H9 (cell line): ENCODE data around the gene SOWAHB. TPM values are rescaled to one million over a fixed set of nuclear protein-coding genes. Genes with fewer than 3 reads are reported as not detected.

Experiments
- DNase-seq: peaks from one replicate; pipeline ENCODE4 v3.0.0-alpha.2; 2017
- H2AFZ ChIP-seq: one replicate; pipeline ENCODE4 v1.6.1; 2013; ENCODE audit warnings: mild to moderate bottlenecking, low read length, control low read depth, moderate library complexity
- H2AK5ac ChIP-seq: 2 replicates; pipeline ENCODE4 v1.6.1; 2013; ENCODE audit warnings: low read length, control low read depth, mixed read lengths; ENCODE audit not compliant: insufficient read length
- H2BK120ac ChIP-seq: one replicate; pipeline ENCODE4 v1.6.1; 2013; ENCODE audit warnings: low read depth, mild to moderate bottlenecking, low read length, control low read depth, inconsistent platforms; ENCODE audit not compliant: poor library complexity, severe bottlenecking
- H2BK12ac ChIP-seq: 2 replicates; pipeline ENCODE4 v1.6.1; 2013; ENCODE audit warnings: low read length, control low read depth, mixed read lengths, low read depth; ENCODE audit not compliant: insufficient read length
- H2BK15ac ChIP-seq: 2 replicates; pipeline ENCODE4 v1.6.1; 2013; ENCODE audit warnings: low read depth, low read length, control low read depth
- H2BK20ac ChIP-seq: one replicate; pipeline ENCODE4 v1.6.1; 2013; ENCODE audit warnings: low read depth, mild to moderate bottlenecking, low read length, control low read depth, inconsistent platforms; ENCODE audit not compliant: poor library complexity, severe bottlenecking
- H2BK5ac ChIP-seq: 2 replicates; pipeline ENCODE4 v1.6.1; 2013; ENCODE audit warnings: low read length, control low read depth, mixed read lengths; ENCODE audit not compliant: insufficient read length
- H3K14ac ChIP-seq: 2 replicates; pipeline ENCODE4 v1.6.1; 2013; ENCODE audit warnings: low read length, control low read depth; ENCODE audit not compliant: insufficient read depth
- H3K18ac ChIP-seq: 2 replicates; pipeline ENCODE4 v1.6.1; 2013; ENCODE audit warnings: low read depth, mild to moderate bottlenecking, mixed read lengths, low read length, control low read depth; ENCODE audit not compliant: insufficient read length
- H3K23ac ChIP-seq: 2 replicates; pipeline ENCODE4 v1.6.1; 2013; ENCODE audit warnings: low read length, control low read depth, mixed read lengths, low read depth; ENCODE audit not compliant: insufficient read length
- H3K23me2 ChIP-seq: 2 replicates; pipeline ENCODE4 v1.6.1; 2013; ENCODE audit warnings: low read depth, mild to moderate bottlenecking, mixed read lengths, low read length, control low read depth; ENCODE audit not compliant: insufficient read length, poor library complexity, severe bottlenecking
- H3K27ac ChIP-seq: 2 replicates; pipeline ENCODE4 v1.5.1; 2013; ENCODE audit warnings: low read length, control low read depth, mixed read lengths, low read depth; ENCODE audit not compliant: insufficient read length
- H3K27me3 ChIP-seq: 2 replicates; pipeline ENCODE4 v1.6.1; 2013; ENCODE audit warnings: low read length, control low read depth, inconsistent platforms; ENCODE audit not compliant: insufficient read depth
- H3K4ac ChIP-seq: 2 replicates; pipeline ENCODE4 v1.6.1; 2013; ENCODE audit warnings: low read depth, mild to moderate bottlenecking, control low read depth, inconsistent platforms, low read length, moderate library complexity
- H3K4me1 ChIP-seq: 2 replicates; pipeline ENCODE4 v1.6.1; 2013; ENCODE audit warnings: low read length, control low read depth, inconsistent platforms; ENCODE audit not compliant: insufficient read depth
- H3K4me2 ChIP-seq: 2 replicates; pipeline ENCODE4 v1.6.1; 2013; ENCODE audit warnings: low read length, control low read depth, mixed read lengths; ENCODE audit not compliant: insufficient read length, insufficient read depth
- H3K56ac ChIP-seq: 2 replicates; pipeline ENCODE4 v1.6.1; 2013; ENCODE audit warnings: low read depth, mild to moderate bottlenecking, mixed read lengths, low read length, control low read depth; ENCODE audit not compliant: insufficient read length
- H3K79me1 ChIP-seq: 2 replicates; pipeline ENCODE4 v1.6.1; 2013; ENCODE audit warnings: low read depth, mild to moderate bottlenecking, moderate library complexity, low read length, control low read depth, inconsistent platforms; ENCODE audit not compliant: insufficient read depth, poor library complexity, severe bottlenecking
- H3K79me2 ChIP-seq: 2 replicates; pipeline ENCODE4 v1.6.1; 2013; ENCODE audit warnings: low read length, control low read depth, inconsistent platforms; ENCODE audit not compliant: insufficient read depth
- H3K9ac ChIP-seq: 2 replicates; pipeline ENCODE4 v1.6.1; 2013; ENCODE audit warnings: low read length, control low read depth, mixed read lengths; ENCODE audit not compliant: insufficient read length; ENCODE audit errors: extremely low read depth
- H3K9me3 ChIP-seq: one replicate; pipeline ENCODE4 v1.6.1; 2013; ENCODE audit warnings: low read depth, low read length, inconsistent platforms; ENCODE audit not compliant: control insufficient read depth
- H3T11ph ChIP-seq: one replicate; pipeline ENCODE4 v1.6.1; 2013; ENCODE audit warnings: mild to moderate bottlenecking, low read length, control low read depth, inconsistent platforms
- H4K20me1 ChIP-seq: one replicate; pipeline ENCODE4 v1.6.1; 2013; ENCODE audit not compliant: control insufficient read depth, insufficient read length, insufficient read depth
- H4K5ac ChIP-seq: 2 replicates; pipeline ENCODE4 v1.6.1; 2013; ENCODE audit warnings: low read depth, mild to moderate bottlenecking, mixed read lengths, low read length, control low read depth; ENCODE audit not compliant: insufficient read length
- H4K8ac ChIP-seq: replicated peaks from 2 replicates; pipeline ENCODE4 v1.6.1; 2013; ENCODE audit warnings: low read length, control low read depth, mixed read lengths, low read depth; ENCODE audit not compliant: insufficient read length
- H4K91ac ChIP-seq: 2 replicates; pipeline ENCODE4 v1.6.1; 2013; ENCODE audit warnings: low read depth, mild to moderate bottlenecking, moderate library complexity, mixed read lengths, low read length, control low read depth; ENCODE audit not compliant: insufficient read length
- H3K27ac Mint-ChIP-seq, 3 experiments: 2 replicates in 2 of 3; 3 replicates in 1 of 3; pipeline ENCODE4 v1.8.0; 2020 to 2021; ENCODE audit warnings: mixed read lengths in 3 of 3, mild to moderate bottlenecking in 1 of 3, moderate library complexity in 1 of 3
- H3K27me3 Mint-ChIP-seq: 2 replicates; pipeline ENCODE4 v1.8.0; 2021; ENCODE audit warnings: low read depth, mild to moderate bottlenecking, moderate library complexity, mixed read lengths
- H3K36me3 Mint-ChIP-seq, 3 experiments: 2 replicates in 2 of 3; 3 replicates in 1 of 3; pipeline ENCODE4 v1.8.0; 2020 to 2021; ENCODE audit warnings: low read depth in 3 of 3, mixed read lengths in 3 of 3; ENCODE audit not compliant: insufficient read depth in 1 of 3
- H3K4me1 Mint-ChIP-seq, 2 experiments: 2 replicates each; pipeline ENCODE4 v1.8.0; 2020; ENCODE audit warnings: mixed read lengths in 2 of 2
- H3K4me3 Mint-ChIP-seq, 2 experiments: 2 replicates in 1 of 2; 3 replicates in 1 of 2; pipeline ENCODE4 v1.8.0; 2020 to 2021; ENCODE audit warnings: mild to moderate bottlenecking in 2 of 2, mixed read lengths in 2 of 2, moderate library complexity in 1 of 2
- H3K9me3 Mint-ChIP-seq, 2 experiments: 2 replicates in 1 of 2; 3 replicates in 1 of 2; pipeline ENCODE4 v1.8.0; 2020; ENCODE audit warnings: mild to moderate bottlenecking in 2 of 2, mixed read lengths in 2 of 2, moderate library complexity in 1 of 2
- WGBS: extraction: QIAGEN DNeasy Blood & Tissue Kit; methylation state at CpG from one replicate; pipeline ENCODE4 v1.1.7; 2013; ENCODE audit warnings: missing lambda C conversion rate, low lambda C conversion rate, mixed read lengths; ENCODE audit not compliant: insufficient read length; ENCODE audit errors: extremely low coverage; 5-methylcytosine and 5-hydroxymethylcytosine counted together
- total RNA-seq: library from RNA; stranded (reverse); gene quantifications from 2 replicates; pipeline ENCODE4 v1.2.1, GENCODE V29; 2021
- TF ChIP-seq, protein P1 (sequence below): fragments of 200-600 bp; sonication (generic); conservative IDR thresholded peaks from 3 replicates; pipeline ENCODE4 v1.8.0; 2021; ENCODE audit warnings: antibody characterized with exemption, mild to moderate bottlenecking

The SOWAHB gene
- total RNA-seq, 1 experiment from 2014 or later, result 0.26 TPM

DNA sequence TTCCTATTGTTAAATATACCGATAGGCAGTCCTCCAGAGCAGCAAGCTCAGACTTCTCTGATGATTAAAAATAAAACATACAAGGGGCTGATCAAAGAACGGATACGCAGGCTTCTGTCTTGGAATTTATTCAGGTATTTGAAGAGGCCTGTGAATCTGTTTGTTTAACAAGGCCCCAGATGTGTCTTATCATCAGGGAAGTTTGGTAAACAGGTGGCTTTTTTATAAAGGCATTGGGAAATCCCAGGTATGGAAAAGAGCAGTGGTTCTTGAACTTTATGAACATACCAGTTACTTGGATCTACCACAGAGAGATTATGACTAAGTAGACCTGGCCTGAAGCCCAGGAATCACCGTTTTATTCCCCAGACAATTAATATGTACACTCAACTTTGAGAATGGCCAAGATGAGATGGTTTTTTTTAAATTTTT is 47.9 kb downstream of the SOWAHB start:
- H3K23me2 ChIP-seq, result no peaks in the 10 kb centered on the region
- H3K56ac ChIP-seq, result no peak overlapping the region
- H3K9ac ChIP-seq, result no peak overlapping the region
- H3K4me1 ChIP-seq, result no peaks in the 10 kb centered on the region
- no peak overlapping the region for H2BK5ac ChIP-seq
- H2BK20ac ChIP-seq, result no peak overlapping the region
- H3K4ac ChIP-seq, result no peak overlapping the region
- H3K27me3 ChIP-seq, result no peaks in the 10 kb centered on the region
- H4K91ac ChIP-seq, result no peak overlapping the region
- no peaks in the 10 kb centered on the region for H3K36me3 Mint-ChIP-seq
- no peak overlapping the region for H4K5ac ChIP-seq
- no peaks in the 10 kb centered on the region for H3K9me3 ChIP-seq
- H3K18ac ChIP-seq, result no peak overlapping the region
- H3K27ac Mint-ChIP-seq, result no peak overlapping the region
- H2BK12ac ChIP-seq, result no peak overlapping the region
- no peak overlapping the region for H3K4me3 Mint-ChIP-seq
- no peaks in the 10 kb centered on the region for H4K20me1 ChIP-seq
- H3K27me3 Mint-ChIP-seq, result peaks cover 3% of the 10 kb centered on the region; the same call in 1 of the 2 replicates
- H2AFZ ChIP-seq, result no peak overlapping the region
- peaks cover 0 to 3% of the 10 kb centered on the region in 2 experiments; a peak in 1 of 5 replicates for H3K9me3 Mint-ChIP-seq
- H2BK15ac ChIP-seq, result no peak overlapping the region
- TF ChIP-seq, protein P1, sequence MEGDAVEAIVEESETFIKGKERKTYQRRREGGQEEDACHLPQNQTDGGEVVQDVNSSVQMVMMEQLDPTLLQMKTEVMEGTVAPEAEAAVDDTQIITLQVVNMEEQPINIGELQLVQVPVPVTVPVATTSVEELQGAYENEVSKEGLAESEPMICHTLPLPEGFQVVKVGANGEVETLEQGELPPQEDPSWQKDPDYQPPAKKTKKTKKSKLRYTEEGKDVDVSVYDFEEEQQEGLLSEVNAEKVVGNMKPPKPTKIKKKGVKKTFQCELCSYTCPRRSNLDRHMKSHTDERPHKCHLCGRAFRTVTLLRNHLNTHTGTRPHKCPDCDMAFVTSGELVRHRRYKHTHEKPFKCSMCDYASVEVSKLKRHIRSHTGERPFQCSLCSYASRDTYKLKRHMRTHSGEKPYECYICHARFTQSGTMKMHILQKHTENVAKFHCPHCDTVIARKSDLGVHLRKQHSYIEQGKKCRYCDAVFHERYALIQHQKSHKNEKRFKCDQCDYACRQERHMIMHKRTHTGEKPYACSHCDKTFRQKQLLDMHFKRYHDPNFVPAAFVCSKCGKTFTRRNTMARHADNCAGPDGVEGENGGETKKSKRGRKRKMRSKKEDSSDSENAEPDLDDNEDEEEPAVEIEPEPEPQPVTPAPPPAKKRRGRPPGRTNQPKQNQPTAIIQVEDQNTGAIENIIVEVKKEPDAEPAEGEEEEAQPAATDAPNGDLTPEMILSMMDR, result no peak
- no peak overlapping the region for H4K8ac ChIP-seq
- H3K4me1 Mint-ChIP-seq, result no peaks in the 10 kb centered on the region
- no peak overlapping the region for H3K23ac ChIP-seq
- no peak overlapping the region for H2BK120ac ChIP-seq
- no peaks in the 10 kb centered on the region for H3K79me2 ChIP-seq
- no CpG with 5 or more reads among the region's 4 CpGs for WGBS
- no peak overlapping the region for H3K4me2 ChIP-seq
- DNase-seq, result no peak
- H3K79me1 ChIP-seq, result no peaks in the 10 kb centered on the region
- H3T11ph ChIP-seq, result no peak overlapping the region
- no peak overlapping the region for H3K14ac ChIP-seq
- no peak overlapping the region for H2AK5ac ChIP-seq
- no peak overlapping the region for H3K27ac ChIP-seq

Other genes with a start within 250 kb of the SOWAHB start
- gene SEPTIN11, start 51.6 kb upstream of the SOWAHB start, total RNA-seq, result 72.6 and 77.3 TPM in 2 replicates
- 233 and 240 TPM in 2 replicates for gene CCNI, start 177.8 kb upstream of the SOWAHB start, total RNA-seq